ENCODE measurements around the gene FOXO6. TPM values are rescaled to one million over a fixed set of nuclear protein-coding genes. Genes with fewer than 3 reads are reported as not detected.

FOXO6 gene
- total and polyA plus RNA-seq, 2 of the 13 experiments (the other 11 are each of a cell fraction or from before 2014, with no cell fraction given): 0.13 TPM; not detected in 1

DNA sequence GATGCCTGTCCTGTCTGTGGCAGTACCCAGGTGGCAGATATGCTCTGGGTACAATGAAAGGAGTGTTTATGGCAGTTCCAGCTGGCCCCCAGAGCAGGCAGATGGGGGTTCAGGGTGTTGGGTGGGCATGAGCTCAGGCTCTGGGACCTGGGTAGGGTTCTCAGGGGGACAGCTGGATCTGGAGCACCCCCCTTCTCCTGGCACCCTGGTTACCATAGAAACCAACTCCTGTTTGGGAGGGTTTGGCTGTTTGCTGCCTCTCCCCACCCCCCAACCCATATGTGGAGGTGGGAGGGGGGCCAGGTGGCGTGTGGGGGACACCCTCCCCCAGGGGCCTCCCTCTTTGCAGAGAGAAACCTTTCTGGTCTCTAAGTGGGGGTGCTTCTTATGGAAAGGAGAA lies 7.1 kb downstream of the FOXO6 start (continued):
- TF ChIP-seq HNRNPLL (IDR thresholded peaks at IDR 0.05; ENCODE audit: low read depth, low read length, poor library complexity, severe bottlenecking) (no peak), RORA (CRISPR knock-in tag; IDR thresholded peaks at IDR 0.05) (no peak), GFI1 (CRISPR knock-in tag; IDR thresholded peaks at IDR 0.05; ENCODE audit: borderline replicate concordance) (no peak), TCF7 (IDR thresholded peaks at IDR 0.05; ENCODE audit: low read depth) (no peak), NCOA2 (CRISPR knock-in tag; IDR thresholded peaks at IDR 0.05) (no peak), HNF1B (CRISPR knock-in tag; IDR thresholded peaks at IDR 0.05) (no peak)

DNA sequence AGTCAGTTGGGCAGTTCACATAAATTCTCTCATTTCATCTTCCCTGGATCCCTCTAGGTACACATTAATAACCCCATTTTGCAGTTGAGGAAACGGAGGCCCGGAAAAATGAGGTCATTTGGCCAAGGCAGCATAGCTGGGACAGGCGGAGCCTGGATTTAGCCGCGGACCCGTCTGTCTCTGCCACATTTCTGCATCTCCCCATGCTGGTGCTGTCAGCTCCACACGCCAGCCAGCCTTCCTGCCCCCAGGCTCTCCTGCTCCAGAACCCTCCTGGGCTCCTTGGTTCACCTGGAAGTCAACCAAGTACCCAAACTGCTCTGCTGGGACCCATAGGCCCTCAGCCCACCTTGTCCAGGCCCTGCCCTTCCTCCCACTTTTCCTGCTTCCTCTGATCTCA lies 7.6 kb downstream of the FOXO6 start:
- in situ Hi-C loops (cut with HindIII; ENCODE audit: extremely low pct_ligation_motif_present, low pct_unique_long_range_greater_than_20kb): no loop called here
- peaks cover 2% of the 10 kb centered on the region; the same call in 1 of the 2 replicates for H4K20me1 ChIP-seq (ENCODE audit: insufficient read depth, low read length)
- ATAC-seq (no peak), FAIRE-seq (no peak), DNase-seq (ENCODE audit: low spot score) (no peak)
- 17% methylated on average over 1 of the region's 7 CpGs for WGBS (ENCODE audit: low lambda C conversion rate)
- POLR2A ChIA-PET: no interaction called here
- CTCF ChIA-PET (ENCODE audit: low intra/inter-chr PET ratio, low total read pairs): no interaction called here
- no peaks in the 10 kb centered on the region for H3K36me3 ChIP-seq (replicated peaks in 1 of 2; ENCODE audit: control insufficient read depth in 1 of 2, insufficient read depth in 2 of 2, low read length in 2 of 2)
- H3K79me2 ChIP-seq (ENCODE audit: insufficient read depth, low read length): no peaks in the 10 kb centered on the region
- H3K9me3 ChIP-seq (ENCODE audit: low read length): no peaks in the 10 kb centered on the region
- intact Hi-C loops (cut with micrococcal nuclease; ENCODE audit: unreplicated experiment): no loop called here
- H3K27ac ChIP-seq (ENCODE audit: extremely low read length, insufficient read depth, low read length): no peak overlapping the region
- H3K9ac ChIP-seq (ENCODE audit: insufficient read depth, low read depth, low read length): no peak overlapping the region
- no peak overlapping the region for H3K4me3 ChIP-seq (replicated peaks in 1 of 3; ENCODE audit: insufficient read depth in 1 of 3, low read depth in 2 of 3, low read length in 3 of 3)
- H3K27me3 ChIP-seq (ENCODE audit: control insufficient read depth in 1 of 2, insufficient read depth in 2 of 2, low read length in 2 of 2): peaks cover 6 to 11% of the 10 kb centered on the region in 2 experiments
- no peak overlapping the region for H2AFZ ChIP-seq (ENCODE audit: low read length)
- no peak overlapping the region for H3K4me2 ChIP-seq (ENCODE audit: low read depth, low read length)
- no TSS peak for BruUV-seq (replicated peaks)
- H3K4me1 ChIP-seq (ENCODE audit: insufficient read depth, low read length): peaks cover 25% of the 10 kb centered on the region
- TF ChIP-seq ZFX (CRISPR knock-in tag; IDR thresholded peaks at IDR 0.05; ENCODE audit: low read depth): no peak
- no peak for TF ChIP-seq GRHL1 (CRISPR knock-in tag; conservative IDR thresholded peaks at IDR 0.05)
- no peak for TF ChIP-seq SRSF1 (optimal IDR thresholded peaks at IDR 0.05; ENCODE audit: low read depth, low read length)
- TF ChIP-seq, protein P1, sequence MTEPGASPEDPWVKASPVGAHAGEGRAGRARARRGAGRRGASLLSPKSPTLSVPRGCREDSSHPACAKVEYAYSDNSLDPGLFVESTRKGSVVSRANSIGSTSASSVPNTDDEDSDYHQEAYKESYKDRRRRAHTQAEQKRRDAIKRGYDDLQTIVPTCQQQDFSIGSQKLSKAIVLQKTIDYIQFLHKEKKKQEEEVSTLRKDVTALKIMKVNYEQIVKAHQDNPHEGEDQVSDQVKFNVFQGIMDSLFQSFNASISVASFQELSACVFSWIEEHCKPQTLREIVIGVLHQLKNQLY (CRISPR knock-in tag; IDR thresholded peaks at IDR 0.05): no peak
- no peak for TF ChIP-seq ZNF839 (CRISPR knock-in tag; IDR thresholded peaks at IDR 0.05; ENCODE audit: borderline replicate concordance)
- TF ChIP-seq LCORL (IDR thresholded peaks at IDR 0.05): no peak
- TF ChIP-seq LCORL (CRISPR knock-in tag; IDR thresholded peaks at IDR 0.05): no peak
- no peak for TF ChIP-seq GABPA (IDR thresholded peaks at IDR 0.05; ENCODE audit: low read depth, low read length)
- no peak for TF ChIP-seq GABPA (CRISPR knock-in tag; IDR thresholded peaks at IDR 0.05; ENCODE audit: low read depth)
- TF ChIP-seq ZNF7 (CRISPR knock-in tag; IDR thresholded peaks at IDR 0.05): no peak
- TF ChIP-seq RORA (CRISPR knock-in tag; IDR thresholded peaks at IDR 0.05): no peak
- TF ChIP-seq, protein P2, sequence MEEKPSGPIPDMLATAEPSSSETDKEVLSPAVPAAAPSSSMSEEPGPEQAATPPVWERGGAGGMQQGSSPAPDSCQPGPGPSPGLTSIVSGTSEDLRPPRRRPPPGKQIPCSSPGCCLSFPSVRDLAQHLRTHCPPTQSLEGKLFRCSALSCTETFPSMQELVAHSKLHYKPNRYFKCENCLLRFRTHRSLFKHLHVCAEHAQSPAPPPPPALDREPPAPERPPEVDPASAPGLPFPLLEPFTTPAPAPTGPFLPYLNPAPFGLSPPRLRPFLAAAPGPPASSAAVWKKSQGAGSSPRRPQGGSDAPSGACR (CRISPR knock-in tag; IDR thresholded peaks at IDR 0.05): no peak
- TF ChIP-seq JARID2 (CRISPR knock-in tag; IDR thresholded peaks at IDR 0.05; ENCODE audit: insufficient replicate concordance): no peak
- no peak for TF ChIP-seq AGO1 (IDR thresholded peaks at IDR 0.05; ENCODE audit: low read depth, low read length, poor library complexity, severe bottlenecking)
- no peak for TF ChIP-seq TAF15 (IDR thresholded peaks at IDR 0.05; ENCODE audit: low read depth, low read length, poor library complexity, severe bottlenecking)
- no peak for TF ChIP-seq MTF1 (CRISPR knock-in tag; IDR thresholded peaks at IDR 0.05)
- no peak for TF ChIP-seq ZSCAN9 (CRISPR knock-in tag; IDR thresholded peaks at IDR 0.05; ENCODE audit: borderline replicate concordance)

Data from HepG2 (cell line).